HS-5 (cell line): ENCODE measurements around the gene SERPINB10.
"Not testable (repeated sequence)": the region's sequence is repeated elsewhere in the genome, so short reads cannot be mapped to it uniquely, and the experiment has no call there.

Experiments
- DNase-seq: peaks from one replicate; pipeline ENCODE4 v3.0.0-alpha.2; 2012; ENCODE audit warnings: low read depth

The SERPINB10 gene

GRCh38 chr18:63892566-63892965, 15.2 kb upstream of the SERPINB10 start:
- DNase-seq = no peak

DNA sequence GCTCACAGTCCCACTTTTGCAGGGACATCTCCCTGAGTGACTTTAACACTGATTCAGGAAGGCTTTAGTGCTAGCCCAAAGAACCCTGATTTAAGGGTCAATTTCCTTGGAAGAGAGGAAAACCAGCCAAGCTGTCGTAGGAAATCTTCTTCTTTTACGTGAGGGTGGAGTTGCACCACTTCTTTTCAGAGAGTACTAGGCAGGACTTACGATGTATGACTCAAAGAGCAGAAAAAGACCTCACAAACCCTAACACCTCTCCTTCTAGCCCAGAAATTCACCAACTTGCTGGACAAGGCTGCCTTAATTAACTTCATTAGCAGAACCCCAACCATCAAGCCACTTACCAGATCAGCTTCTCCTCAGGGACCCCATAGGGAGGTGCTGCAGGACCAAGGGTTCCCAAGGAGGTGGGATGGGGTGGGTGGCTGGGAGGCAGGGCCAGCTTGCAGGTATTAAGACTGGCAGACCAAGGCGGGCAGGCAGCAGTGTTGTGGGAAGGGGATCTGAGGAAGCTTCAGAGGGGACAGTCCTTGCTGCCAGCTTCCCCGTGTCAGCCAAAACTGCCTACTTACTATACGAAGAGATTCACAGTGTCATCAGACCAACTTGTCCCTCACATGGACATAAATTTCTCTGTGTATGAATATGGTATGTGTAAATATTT, 13.5 kb upstream of the SERPINB10 start:
- no peak for DNase-seq

DNA sequence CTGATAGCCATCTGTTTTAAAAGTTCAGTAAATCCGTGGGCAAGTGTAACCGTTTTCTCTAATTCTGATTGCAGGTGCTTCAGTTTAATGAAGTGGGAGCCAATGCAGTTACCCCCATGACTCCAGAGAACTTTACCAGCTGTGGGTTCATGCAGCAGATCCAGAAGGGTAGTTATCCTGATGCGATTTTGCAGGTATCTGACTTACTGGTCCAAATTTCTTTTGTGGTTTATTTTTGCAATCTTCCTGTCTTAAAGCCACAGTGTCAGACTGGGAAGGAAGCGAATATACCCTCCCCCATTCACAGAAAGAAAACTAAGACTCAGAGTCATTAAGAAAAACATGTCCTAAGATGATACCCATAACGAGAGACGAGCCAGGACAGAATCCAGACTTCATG, 12.6 kb upstream of the SERPINB10 start:
- DNase-seq = no peak

DNA sequence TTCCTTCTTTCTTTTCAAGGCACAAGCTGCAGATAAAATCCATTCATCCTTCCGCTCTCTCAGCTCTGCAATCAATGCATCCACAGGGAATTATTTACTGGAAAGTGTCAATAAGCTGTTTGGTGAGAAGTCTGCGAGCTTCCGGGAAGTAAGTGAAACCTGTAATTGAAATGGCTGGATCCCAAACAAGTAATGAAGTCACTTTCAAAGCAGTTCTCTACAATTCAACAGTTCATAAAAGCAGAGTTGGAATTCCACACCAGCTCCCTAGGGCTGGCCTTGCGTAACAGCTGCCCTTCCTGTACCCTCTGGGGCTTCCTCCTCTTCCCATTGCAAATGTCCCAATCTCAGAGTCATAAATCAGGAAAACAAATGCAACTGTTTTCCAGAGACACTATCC, 10.7 kb upstream of the SERPINB10 start:
- no peak for DNase-seq

GRCh38 chr18:63899206-63899605, 8.6 kb upstream of the SERPINB10 start:
- no peak for DNase-seq

GRCh38 chr18:63903851-63904570, 3.7 kb upstream of the SERPINB10 start:
- no peak for DNase-seq

DNA sequence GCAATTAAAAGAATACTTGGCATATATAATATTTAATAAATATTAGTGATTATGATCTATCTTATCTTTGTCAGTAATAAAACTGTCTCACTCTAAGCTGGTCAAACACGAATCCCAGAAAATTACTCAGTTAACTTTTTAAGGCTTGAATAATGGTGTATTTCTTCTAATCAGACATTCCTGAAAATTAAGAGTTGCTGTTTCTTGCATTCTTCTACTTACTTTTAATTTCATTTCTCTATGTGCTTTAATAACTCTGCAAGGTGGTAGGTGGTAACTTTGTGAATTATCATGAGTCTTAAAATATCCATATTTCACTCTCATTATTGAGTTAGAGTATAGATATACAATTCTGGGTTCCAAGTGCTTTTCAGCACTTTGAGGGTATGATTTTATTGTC, 3.1 kb upstream of the SERPINB10 start:
- DNase-seq = no peak

DNA sequence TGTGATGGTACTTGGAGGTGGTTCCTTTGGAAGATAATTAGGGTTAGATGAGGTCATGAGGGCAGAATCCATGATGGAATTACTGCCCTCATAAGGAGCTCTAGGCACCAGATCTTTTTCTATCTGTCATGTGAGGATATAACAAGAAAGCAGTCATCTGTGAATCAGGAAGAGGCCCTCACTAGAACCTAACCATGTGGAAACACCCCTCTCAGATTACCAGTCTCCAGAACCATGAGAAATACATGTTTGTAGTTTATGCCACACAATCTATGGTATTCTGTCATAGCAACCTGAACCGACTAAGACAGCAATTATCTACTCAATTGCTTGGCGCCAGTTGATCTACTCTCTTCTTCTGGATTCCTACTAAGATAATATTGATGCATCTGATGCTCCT, 2.4 kb upstream of the SERPINB10 start:
- DNase-seq = no peak

DNA sequence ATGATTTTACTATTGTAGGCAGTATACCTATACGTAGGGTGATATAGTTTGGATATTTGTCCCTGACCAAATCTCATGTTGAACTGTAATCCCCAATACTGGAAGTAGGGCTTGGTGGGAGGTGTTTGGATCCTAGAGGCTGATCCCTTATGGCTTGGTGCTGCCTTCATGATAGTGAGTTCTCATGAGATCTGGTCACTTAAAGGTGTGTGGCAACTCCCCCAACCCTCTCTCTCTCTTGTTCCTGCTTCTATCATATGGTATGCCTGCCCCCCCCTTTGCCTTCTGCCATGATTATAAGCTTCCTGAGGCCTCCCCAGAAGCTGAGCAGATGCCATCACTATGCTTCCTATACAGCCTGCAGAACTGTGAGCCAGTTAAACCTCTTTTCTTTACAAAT, 1.7 kb upstream of the SERPINB10 start:
- DNase-seq = no peak

DNA sequence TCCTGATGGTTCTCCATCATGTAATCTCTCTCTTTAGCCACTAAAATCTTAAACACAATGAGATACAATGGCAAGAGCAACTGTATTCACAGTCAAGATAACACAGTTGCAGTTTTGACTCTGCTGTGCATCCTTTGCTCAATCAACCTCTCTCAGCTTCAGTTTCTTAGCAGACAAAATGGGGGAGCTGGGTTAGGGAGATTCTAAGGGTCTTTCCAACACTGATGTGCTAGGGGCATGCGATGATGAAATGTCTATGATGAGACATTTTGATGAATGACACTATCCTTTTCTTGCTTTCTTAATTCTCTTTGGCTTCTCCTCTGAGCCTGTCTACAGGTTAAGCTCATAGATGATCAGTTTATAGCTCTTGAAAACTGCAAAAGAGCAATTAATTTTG, 1.1 kb downstream of the SERPINB10 start:
- DNase-seq = no peak

- DNase-seq = no peak
These were observed 2.1 kb downstream of the SERPINB10 start for GRCh38 chr18:63909870-63910269.

- DNase-seq = no peak
These were observed 10.1 kb downstream of the SERPINB10 start for GRCh38 chr18:63917817-63918216.

GRCh38 chr18:63922049-63922448, 14.3 kb downstream of the SERPINB10 start:
- no peak for DNase-seq

GRCh38 chr18:63924551-63924950, 16.8 kb downstream of the SERPINB10 start:
- no peak for DNase-seq

GRCh38 chr18:63928331-63928730, 20.6 kb downstream of the SERPINB10 start:
- no peak for DNase-seq

DNA sequence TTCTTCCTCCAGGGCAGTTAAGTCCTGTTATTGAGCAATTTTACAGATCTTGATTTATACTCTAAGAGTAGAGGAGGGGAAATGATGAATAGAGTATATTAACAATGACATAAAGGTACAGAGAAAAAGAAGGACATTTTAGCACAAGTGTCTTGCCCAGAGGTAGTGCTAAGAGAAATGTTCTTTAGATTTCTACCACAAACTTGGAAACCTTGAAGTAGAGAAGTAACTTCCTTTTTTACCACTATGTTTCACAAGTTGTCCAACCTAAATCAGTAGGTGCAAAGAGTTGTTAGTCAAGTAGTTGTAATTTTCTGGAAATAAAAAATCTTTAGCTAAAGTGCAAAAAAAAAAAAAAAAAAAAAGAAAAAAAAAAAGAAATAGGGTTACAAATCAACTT, 21.6 kb downstream of the SERPINB10 start:
- not testable (repeated sequence) for DNase-seq

DNA sequence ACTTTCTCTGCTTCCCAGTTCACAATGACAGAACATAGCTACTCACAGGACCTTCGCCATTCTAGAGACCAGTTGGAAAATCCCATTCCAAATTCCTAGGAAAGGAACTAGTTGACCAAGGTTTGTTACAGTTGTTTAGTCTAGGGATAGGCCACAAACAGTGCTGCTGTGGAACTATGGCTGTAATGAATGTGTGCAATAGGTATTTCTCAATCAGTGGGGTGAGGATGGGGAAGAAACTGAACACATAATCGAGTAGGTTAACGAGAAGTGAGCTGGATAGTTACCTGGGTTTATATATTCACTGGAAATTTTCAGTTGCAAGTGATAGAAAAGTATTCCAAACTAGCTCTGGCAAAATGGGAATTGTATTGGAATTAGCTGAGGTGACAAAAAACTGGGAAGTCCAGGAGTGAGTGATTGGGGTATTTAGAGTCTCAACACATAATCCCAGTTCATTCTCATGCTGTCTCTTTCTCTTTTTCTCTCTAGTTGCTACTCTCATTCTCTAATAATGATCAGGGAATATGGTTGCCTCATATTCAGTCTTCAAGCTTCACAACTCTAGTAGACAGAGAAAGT, 23.1 kb downstream of the SERPINB10 start:
- DNase-seq = no peak

DNA sequence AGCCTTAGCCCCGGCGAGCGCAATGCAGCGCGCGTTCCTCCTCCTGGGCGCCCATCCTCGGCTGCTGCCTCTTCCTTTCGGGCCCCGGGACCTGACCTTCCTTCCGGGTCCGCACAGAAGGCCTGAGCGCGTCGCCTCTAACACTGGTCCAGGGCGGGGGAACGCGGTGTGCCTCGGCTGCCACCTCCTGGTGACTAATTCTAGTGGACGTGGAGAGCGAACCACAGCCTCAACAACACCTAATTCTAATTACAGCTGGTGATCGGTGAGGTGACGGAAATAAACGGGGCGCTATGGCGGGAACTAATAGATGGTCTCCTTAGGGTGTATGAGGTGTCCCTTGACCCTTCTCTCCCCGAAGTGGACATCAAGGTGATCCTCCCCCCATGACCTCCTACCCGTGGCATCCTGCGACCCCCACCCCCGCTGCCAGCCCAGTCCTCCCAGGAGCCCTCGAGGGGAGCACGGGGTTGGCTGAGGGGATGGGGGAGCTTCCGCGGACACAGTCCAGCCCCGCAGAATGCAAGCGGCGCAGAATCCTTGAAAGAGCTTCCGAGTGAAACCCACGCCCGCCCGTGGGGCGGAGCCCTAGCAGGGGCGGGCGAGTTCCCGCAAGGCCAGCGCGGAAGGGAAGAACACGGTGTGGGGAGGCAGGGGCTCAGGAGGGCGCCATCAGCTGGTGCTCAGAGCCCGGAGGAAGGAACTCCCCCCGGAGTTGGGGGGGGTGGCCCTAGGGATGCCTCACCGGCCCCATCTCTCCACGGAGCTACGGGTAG, 28.6 kb downstream of the SERPINB10 start:
- peak; percentile 47 for DNase-seq

- DNase-seq = no peak
These were observed 29.2 kb downstream of the SERPINB10 start for GRCh38 chr18:63936932-63937393.

DNA sequence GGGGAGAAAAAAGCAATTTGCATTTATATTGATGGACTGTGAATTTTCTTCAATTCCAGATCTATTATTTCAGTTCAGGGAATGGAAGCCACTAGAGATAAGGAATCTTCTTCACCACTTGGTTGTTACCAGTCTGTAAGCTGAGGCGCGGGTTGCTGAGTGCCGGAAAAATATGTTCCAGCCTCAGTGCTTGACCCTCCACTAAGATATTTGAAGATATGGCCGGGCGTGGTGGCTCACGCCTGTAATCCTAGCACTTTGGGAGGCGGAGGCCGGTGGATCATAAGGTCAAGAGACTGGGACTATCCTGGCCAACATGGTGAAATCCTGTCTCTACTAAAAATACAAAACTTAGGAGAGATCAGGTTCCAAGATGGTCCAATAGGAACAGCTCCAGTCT, 32.2 kb downstream of the SERPINB10 start:
- no peak for DNase-seq

- not testable (repeated sequence) for DNase-seq
These were observed 32.8 kb downstream of the SERPINB10 start for GRCh38 chr18:63940543-63941050.

GRCh38 chr18:63947051-63947790, 39.5 kb downstream of the SERPINB10 start:
- DNase-seq = no peak
